Gastrocnemius medialis (tissue), 4 donors: ENCODE measurements around the gene LYRM7. TPM values are rescaled to one million over a fixed set of nuclear protein-coding genes. Genes with fewer than 3 reads are reported as not detected.

ENCODE experiments used
- ATAC-seq, 2 donors: fragments of 150-250 bp; one replicate each; pipeline ENCODE4 v1.9.1; 2016
- DNase-seq, 2 donors: peaks; one replicate each; pipeline ENCODE4 v3.0.0-alpha.2; 2019
- H3K27ac ChIP-seq, 4 donors: fragments of 200-600 bp; sonication (generic); 1 replicate in 1 of 4; 2 replicates in 3 of 4; pipeline ENCODE4 v1.5.1; 2016 to 2018; ENCODE audit warnings: mild to moderate bottlenecking in 2 of 4, moderate library complexity in 1 of 4
- H3K27me3 ChIP-seq, 3 donors: fragments of 200-600 bp; sonication (generic) in 2 of 3; 1 replicate in 1 of 3; 2 replicates in 2 of 3; pipeline versions ENCODE4 v1.5.1 to v1.6.0; 2016 to 2019; ENCODE audit warnings: mild to moderate bottlenecking in 1 of 3, moderate library complexity in 1 of 3
- H3K36me3 ChIP-seq, 2 donors: fragments of 200-600 bp; sonication (generic) in 1 of 2; one replicate each; pipeline ENCODE4 v1.5.1; 2017 to 2018
- H3K4me1 ChIP-seq, 2 donors: fragments of 200-600 bp; sonication (generic) in 1 of 2; one replicate each; pipeline ENCODE4 v1.5.1; 2016 to 2017; ENCODE audit warnings: mild to moderate bottlenecking in 2 of 2
- H3K4me3 ChIP-seq, 4 donors: fragments of 200-600 bp; sonication (generic) in 3 of 4; 1 replicate in 1 of 4; 2 replicates in 3 of 4; pipeline ENCODE4 v1.5.1; 2016 to 2019; ENCODE audit warnings: mild to moderate bottlenecking in 2 of 4
- H3K9me3 ChIP-seq, 3 donors: fragments of 200-600 bp; sonication (generic) in 2 of 3; 1 replicate in 1 of 3; 2 replicates in 2 of 3; pipeline ENCODE4 v1.5.1; 2016 to 2019
- CTCF ChIP-seq, 5 experiments: fragments of 450-650 bp in 3 of 5; fragments of 200-600 bp in 2 of 5; sonication (generic) in 2 of 5; IDR thresholded peaks in 4 of 5; conservative IDR thresholded peaks in 1 of 5; 1 replicate in 4 of 5; 2 replicates in 1 of 5; pipeline ENCODE4 v1.5.1; 2016 to 2019; ENCODE audit warnings: antibody characterized with exemption in 5 of 5, mild to moderate bottlenecking in 3 of 5, moderate library complexity in 3 of 5
- POLR2A ChIP-seq, 2 donors: fragments of 450-650 bp; IDR thresholded peaks; one replicate each; pipeline ENCODE4 v1.6.1; 2017; ENCODE audit warnings: antibody characterized with exemption in 2 of 2, mild to moderate bottlenecking in 2 of 2, moderate library complexity in 2 of 2
- in situ Hi-C, 4 donors: fragments of 200-750 bp; cut with MboI; loops; one replicate each; pipeline versions ENCODE4 v1.15.0 to v1.8.0; 2017; ENCODE audit warnings: low sequenced_read_pairs in 4 of 4
- intact Hi-C: fragments of 100-400 bp; cut with DNase I; formaldehyde crosslinking; loops from one replicate; pipeline ENCODE4 v1.15.1; 2023; ENCODE audit warnings: low total_unique reads
- total RNA-seq, 4 donors: library from RNA; depleted of rRNA; stranded (reverse); fragments of >200 nt; gene quantifications; one replicate each; pipeline versions ENCODE4 v1.1.0 to v1.2.3, GENCODE V29; 2016

The LYRM7 gene
- total RNA-seq, 4 donors from 2014 or later, result 9.8 to 38.8 (median 14.7) TPM

- H3K4me3 ChIP-seq, result no peak overlapping the region
- TF ChIP-seq POLR2A (IDR thresholded peaks at IDR 0.05), result no peak
- TF ChIP-seq CTCF (IDR thresholded peaks at IDR 0.05 in 4 of 5, conservative IDR thresholded peaks at IDR 0.05 in 1 of 5), result no peak
- no peak for DNase-seq
- in situ Hi-C loops (no loop called here), intact Hi-C loops (no loop called here)
- no peaks in the 10 kb centered on the region for H3K36me3 ChIP-seq
- ATAC-seq, result no peak
- no peak overlapping the region for H3K27ac ChIP-seq
- no peaks in the 10 kb centered on the region for H3K27me3 ChIP-seq
- no peaks in the 10 kb centered on the region for H3K9me3 ChIP-seq
- H3K4me1 ChIP-seq, result no peaks in the 10 kb centered on the region
Observed at GRCh38 chr5:131142970-131143617, 27.6 kb upstream of the LYRM7 start.

- no peaks in the 10 kb centered on the region for H3K4me1 ChIP-seq
- H3K27ac ChIP-seq, result no peak overlapping the region
- ATAC-seq (no peak), DNase-seq (no peak)
- no peak for TF ChIP-seq POLR2A (IDR thresholded peaks at IDR 0.05)
- TF ChIP-seq CTCF (IDR thresholded peaks at IDR 0.05 in 4 of 5, conservative IDR thresholded peaks at IDR 0.05 in 1 of 5), result no peak
- no peaks in the 10 kb centered on the region for H3K27me3 ChIP-seq
- intact Hi-C loops, result no loop called here
- no peak overlapping the region for H3K4me3 ChIP-seq
- in situ Hi-C loops, result no loop called here
- H3K36me3 ChIP-seq, result no peaks in the 10 kb centered on the region
- H3K9me3 ChIP-seq, result no peaks in the 10 kb centered on the region
Observed at GRCh38 chr5:131147258-131147657, 23.5 kb upstream of the LYRM7 start.

- no peak for TF ChIP-seq POLR2A (IDR thresholded peaks at IDR 0.05)
- no peak for TF ChIP-seq CTCF (IDR thresholded peaks at IDR 0.05 in 4 of 5, conservative IDR thresholded peaks at IDR 0.05 in 1 of 5)
- H3K27ac ChIP-seq, result no peak overlapping the region
- in situ Hi-C loops (no loop called here), intact Hi-C loops (no loop called here)
- no peak for ATAC-seq
- no peak overlapping the region for H3K4me3 ChIP-seq
- no peaks in the 10 kb centered on the region for H3K27me3 ChIP-seq
- no peaks in the 10 kb centered on the region for H3K9me3 ChIP-seq
- no peak for DNase-seq
- no peaks in the 10 kb centered on the region for H3K36me3 ChIP-seq
- H3K4me1 ChIP-seq, result no peaks in the 10 kb centered on the region
Observed at GRCh38 chr5:131148835-131149234, 21.9 kb upstream of the LYRM7 start.

- intact Hi-C loops, result no loop called here
- Histone ChIP-seq H3K36me3 (no peaks in the 10 kb centered on the region), H3K4me1 (no peaks in the 10 kb centered on the region), H3K27me3 (no peaks in the 10 kb centered on the region), H3K27ac (no peak overlapping the region), H3K9me3 (no peaks in the 10 kb centered on the region), H3K4me3 (no peak overlapping the region)
- ATAC-seq, result no peak
- no peak for TF ChIP-seq POLR2A (IDR thresholded peaks at IDR 0.05)
- TF ChIP-seq CTCF (IDR thresholded peaks at IDR 0.05 in 4 of 5, conservative IDR thresholded peaks at IDR 0.05 in 1 of 5), result no peak
- in situ Hi-C loops, result loop anchor here in 2 of 4 donors (25.0 kb wide), 3 partner anchors 262 to 612 kb away; partner anchors contain the start of gene RAPGEF6 (in 1 of the 2)
- DNase-seq, result no peak
Observed at GRCh38 chr5:131150408-131150807, 20.3 kb upstream of the LYRM7 start.

- H3K27me3 ChIP-seq, result no peaks in the 10 kb centered on the region
- no peak overlapping the region for H3K27ac ChIP-seq
- TF ChIP-seq POLR2A (IDR thresholded peaks at IDR 0.05), result no peak
- no peak for TF ChIP-seq CTCF (IDR thresholded peaks at IDR 0.05 in 4 of 5, conservative IDR thresholded peaks at IDR 0.05 in 1 of 5)
- intact Hi-C loops, result no loop called here
- in situ Hi-C loops, result loop anchor here in 2 of 4 donors (25.0 kb wide), 3 partner anchors 261 to 611 kb away; partner anchors contain the start of gene RAPGEF6 (in 1 of the 2)
- DNase-seq (no peak), ATAC-seq (no peak)
- H3K4me3 ChIP-seq, result no peak overlapping the region
- no peaks in the 10 kb centered on the region for H3K9me3 ChIP-seq
- H3K4me1 ChIP-seq, result no peaks in the 10 kb centered on the region
- no peaks in the 10 kb centered on the region for H3K36me3 ChIP-seq
Observed at GRCh38 chr5:131151216-131151615, 19.5 kb upstream of the LYRM7 start.
